ENCODE measurements around the gene ST3GAL6. TPM values are rescaled to one million over a fixed set of nuclear protein-coding genes. Genes with fewer than 3 reads are reported as not detected.

The ST3GAL6 gene
- total and polyA plus RNA-seq, 2 donors (not counting 3 experiments of a cell fraction or from before 2014, with no cell fraction given): 13.2 to 35.9 TPM

DNA sequence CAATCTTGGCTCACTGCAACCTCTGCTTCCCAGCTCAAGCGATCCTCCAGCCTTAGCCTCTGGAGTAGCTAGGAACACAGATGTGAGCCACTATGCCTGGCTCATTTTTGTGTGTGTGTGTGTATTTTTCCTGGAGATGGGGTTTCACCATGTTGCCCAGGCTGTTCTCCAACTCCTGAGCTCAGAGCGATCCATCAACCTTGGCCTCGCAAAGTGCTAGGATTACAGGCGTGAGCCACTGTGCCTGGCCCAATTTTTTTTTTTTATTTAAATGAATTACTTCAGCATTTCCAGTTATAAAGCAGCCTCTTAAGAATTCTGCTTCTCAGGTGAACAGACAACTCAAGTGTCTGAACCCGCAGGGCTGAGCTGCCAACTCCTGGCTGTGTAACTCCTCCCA, 20.1 kb upstream of the ST3GAL6 start:
- H3K4me1 ChIP-seq (ENCODE audit: control insufficient read depth, extremely low read depth, insufficient read depth, low read length): peaks cover 38% of the 10 kb centered on the region
- H3K79me2 ChIP-seq (ENCODE audit: control insufficient read depth, insufficient read depth, low read length): peaks cover 51% of the 10 kb centered on the region
- no peak overlapping the region for H3K27ac ChIP-seq (ENCODE audit: insufficient read depth, low read depth, low read length)
- no peak overlapping the region for H3K4me2 ChIP-seq (ENCODE audit: insufficient read depth, low read length)
- no peak overlapping the region for H2AFZ ChIP-seq (ENCODE audit: low read depth, low read length)
- dilution Hi-C loops (cut with MboI; ENCODE audit: extremely low pct_ligation_motif_present, low sequenced_read_pairs): no loop called here
- no peaks in the 10 kb centered on the region for H3K27me3 ChIP-seq (ENCODE audit: control insufficient read depth in 2 of 2, insufficient read depth in 2 of 2, low read length in 2 of 2)
- FAIRE-seq (no peak), DNase-seq (ENCODE audit: low read depth, low spot score) (no peak)
- ChIA-PET POLR2A (no interaction called here), CTCF (no interaction called here)
- no peaks in the 10 kb centered on the region for H3K36me3 ChIP-seq (ENCODE audit: control insufficient read depth in 2 of 2, extremely low read depth in 1 of 2, insufficient read depth in 2 of 2, low read length in 2 of 2)
- no peaks in the 10 kb centered on the region for H3K9me1 ChIP-seq (replicated peaks; ENCODE audit: control insufficient read depth, extremely low read depth, insufficient read depth, low read length)
- no peaks in the 10 kb centered on the region for H3K9me3 ChIP-seq (replicated peaks; ENCODE audit: control insufficient read depth, insufficient read depth, low read length)
- H4K20me1 ChIP-seq (replicated peaks; ENCODE audit: control insufficient read depth, extremely low read depth, insufficient read depth, low read length): no peaks in the 10 kb centered on the region
- intact Hi-C loops (cut with micrococcal nuclease): no loop called here
- no peak for TF ChIP-seq MYC (IDR thresholded peaks at IDR 0.05; ENCODE audit: low read depth, low read length)
- no peak overlapping the region for H3K4me3 ChIP-seq (replicated peaks in 1 of 3; ENCODE audit: insufficient read depth in 1 of 3, low read depth in 1 of 3, low read length in 3 of 3)
- H3K9ac ChIP-seq (replicated peaks; ENCODE audit: extremely low read depth, insufficient read depth, low read length): no peak overlapping the region
- BruUV-seq (replicated peaks): no TSS peak

DNA sequence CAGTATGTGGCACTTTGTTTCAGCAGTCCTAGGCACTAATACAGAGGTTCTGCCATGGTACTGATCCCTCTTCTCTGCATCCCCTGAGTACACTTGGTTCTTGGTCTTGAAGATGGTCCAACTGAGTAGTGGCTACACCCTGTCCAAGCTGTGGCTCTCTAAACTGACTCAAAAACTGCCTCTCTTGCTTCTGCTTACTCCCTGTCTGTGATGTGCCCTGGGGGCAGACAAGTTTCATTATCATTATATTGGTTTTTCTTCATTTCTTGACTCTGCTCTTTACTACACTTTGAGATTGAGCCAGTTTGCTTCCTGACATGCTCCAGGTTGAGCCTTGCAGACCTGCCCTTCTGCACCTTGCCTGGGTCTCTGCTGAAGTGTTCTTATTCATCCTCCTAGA, 18.9 kb upstream of the ST3GAL6 start:
- Histone ChIP-seq H3K4me2 (ENCODE audit: insufficient read depth, low read length) (no peak overlapping the region), H3K9me1 (replicated peaks; ENCODE audit: control insufficient read depth, extremely low read depth, insufficient read depth, low read length) (no peaks in the 10 kb centered on the region), H2AFZ (ENCODE audit: low read depth, low read length) (no peak overlapping the region), H3K9me3 (replicated peaks; ENCODE audit: control insufficient read depth, insufficient read depth, low read length) (no peaks in the 10 kb centered on the region), H3K4me1 (ENCODE audit: control insufficient read depth, extremely low read depth, insufficient read depth, low read length) (peaks cover 35% of the 10 kb centered on the region), H3K79me2 (ENCODE audit: control insufficient read depth, insufficient read depth, low read length) (peaks cover 49% of the 10 kb centered on the region), H3K27ac (ENCODE audit: insufficient read depth, low read depth, low read length) (no peak overlapping the region), H3K4me3 (replicated peaks in 1 of 3; ENCODE audit: insufficient read depth in 1 of 3, low read depth in 1 of 3, low read length in 3 of 3) (no peak overlapping the region), H3K36me3 (ENCODE audit: control insufficient read depth in 2 of 2, extremely low read depth in 1 of 2, insufficient read depth in 2 of 2, low read length in 2 of 2) (no peaks in the 10 kb centered on the region), H4K20me1 (replicated peaks; ENCODE audit: control insufficient read depth, extremely low read depth, insufficient read depth, low read length) (no peaks in the 10 kb centered on the region), H3K27me3 (ENCODE audit: control insufficient read depth in 2 of 2, insufficient read depth in 2 of 2, low read length in 2 of 2) (no peaks in the 10 kb centered on the region), H3K9ac (replicated peaks; ENCODE audit: extremely low read depth, insufficient read depth, low read length) (no peak overlapping the region)
- no TSS peak for BruUV-seq (replicated peaks)
- ChIA-PET CTCF (no interaction called here), POLR2A (no interaction called here)
- intact Hi-C loops (cut with micrococcal nuclease): no loop called here
- no peak for FAIRE-seq
- DNase-seq (ENCODE audit: low read depth, low spot score): no peak
- TF ChIP-seq GATA2 (IDR thresholded peaks at IDR 0.05; ENCODE audit: insufficient read depth, insufficient read length, low read depth, low read length) (no peak), POLR2AphosphoS5 (IDR thresholded peaks at IDR 0.05; ENCODE audit: insufficient read depth, low read depth, low read length) (no peak), MYC (IDR thresholded peaks at IDR 0.05; ENCODE audit: low read depth, low read length) (no peak), EZH2 (IDR thresholded peaks at IDR 0.05; ENCODE audit: borderline replicate concordance, low read depth, low read length, severe bottlenecking) (no peak), JUN (IDR thresholded peaks at IDR 0.05; ENCODE audit: borderline replicate concordance, insufficient read depth, insufficient read length, low read depth) (no peak), POLR2A (IDR thresholded peaks at IDR 0.05; ENCODE audit: low read depth, low read length) (no peak), FOS (IDR thresholded peaks at IDR 0.05; ENCODE audit: borderline replicate concordance, insufficient read depth, low read length) (no peak)
- TF ChIP-seq, protein P1, sequence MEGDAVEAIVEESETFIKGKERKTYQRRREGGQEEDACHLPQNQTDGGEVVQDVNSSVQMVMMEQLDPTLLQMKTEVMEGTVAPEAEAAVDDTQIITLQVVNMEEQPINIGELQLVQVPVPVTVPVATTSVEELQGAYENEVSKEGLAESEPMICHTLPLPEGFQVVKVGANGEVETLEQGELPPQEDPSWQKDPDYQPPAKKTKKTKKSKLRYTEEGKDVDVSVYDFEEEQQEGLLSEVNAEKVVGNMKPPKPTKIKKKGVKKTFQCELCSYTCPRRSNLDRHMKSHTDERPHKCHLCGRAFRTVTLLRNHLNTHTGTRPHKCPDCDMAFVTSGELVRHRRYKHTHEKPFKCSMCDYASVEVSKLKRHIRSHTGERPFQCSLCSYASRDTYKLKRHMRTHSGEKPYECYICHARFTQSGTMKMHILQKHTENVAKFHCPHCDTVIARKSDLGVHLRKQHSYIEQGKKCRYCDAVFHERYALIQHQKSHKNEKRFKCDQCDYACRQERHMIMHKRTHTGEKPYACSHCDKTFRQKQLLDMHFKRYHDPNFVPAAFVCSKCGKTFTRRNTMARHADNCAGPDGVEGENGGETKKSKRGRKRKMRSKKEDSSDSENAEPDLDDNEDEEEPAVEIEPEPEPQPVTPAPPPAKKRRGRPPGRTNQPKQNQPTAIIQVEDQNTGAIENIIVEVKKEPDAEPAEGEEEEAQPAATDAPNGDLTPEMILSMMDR (IDR thresholded peaks at IDR 0.05; ENCODE audit: extremely low read depth in 1 of 2, insufficient read depth in 1 of 2, low read depth in 1 of 2, low read length in 2 of 2): no peak
- TF ChIP-seq, protein P2, sequence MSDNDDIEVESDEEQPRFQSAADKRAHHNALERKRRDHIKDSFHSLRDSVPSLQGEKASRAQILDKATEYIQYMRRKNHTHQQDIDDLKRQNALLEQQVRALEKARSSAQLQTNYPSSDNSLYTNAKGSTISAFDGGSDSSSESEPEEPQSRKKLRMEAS (IDR thresholded peaks at IDR 0.05; ENCODE audit: insufficient read depth, insufficient read length): no peak
- dilution Hi-C loops (cut with MboI; ENCODE audit: extremely low pct_ligation_motif_present, low sequenced_read_pairs): no loop called here

Measured in endothelial cell of umbilical vein (primary cell).